ENCODE measurements around the gene FAM222B.
"Not testable (repeated sequence)": the region's sequence is repeated elsewhere in the genome, so short reads cannot be mapped to it uniquely, and the experiment has no call there.

The FAM222B gene

DNA sequence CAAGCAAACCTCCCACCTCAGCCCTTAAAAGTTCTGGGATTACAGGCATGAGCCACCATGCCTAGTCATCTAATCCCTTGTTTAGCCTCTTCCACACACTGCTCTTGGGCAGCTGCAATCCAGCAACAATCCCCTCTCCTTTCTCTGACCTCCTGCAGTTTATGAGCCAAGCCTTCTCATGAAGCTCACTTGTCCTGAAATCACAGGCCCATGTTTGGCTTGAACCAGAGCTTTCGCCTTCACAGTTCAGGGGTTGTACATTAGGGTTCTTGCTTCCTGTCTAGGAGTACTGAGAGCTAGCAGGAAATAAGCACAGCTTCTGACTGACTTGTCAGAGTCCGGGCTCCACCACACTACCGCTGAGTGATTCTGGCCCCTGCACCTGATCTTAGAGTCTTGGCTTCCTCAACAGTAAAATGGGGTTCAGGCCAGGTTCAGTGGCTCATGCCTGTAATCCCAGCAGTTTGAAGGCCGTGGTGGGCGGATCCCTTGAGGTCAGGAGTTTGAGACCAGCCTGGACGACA lies 28.5 kb upstream of the FAM222B start:
- DNase-seq (ENCODE audit: low spot score) = peak; percentile 69

DNA sequence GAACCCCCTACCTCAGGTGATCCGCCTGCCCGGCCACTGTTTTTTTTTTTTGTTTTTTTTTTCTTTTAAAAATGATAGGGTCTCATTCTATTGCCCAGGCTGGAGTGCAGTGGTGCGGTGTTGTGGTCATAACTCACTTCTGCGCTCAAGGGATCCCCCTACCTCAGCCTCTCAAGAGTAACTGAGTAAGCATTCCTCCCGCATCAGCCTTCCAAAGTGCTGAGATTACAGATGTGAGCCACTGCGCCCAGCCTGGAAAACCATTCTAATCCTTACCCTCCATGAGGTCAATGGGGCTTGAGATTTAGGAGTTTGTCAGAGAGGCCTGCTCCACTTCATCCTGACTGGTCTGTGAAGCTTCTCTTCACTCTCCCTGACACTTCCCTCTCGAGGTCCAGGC lies 24.7 kb upstream of the FAM222B start:
- no peak for DNase-seq (ENCODE audit: low spot score)

DNA sequence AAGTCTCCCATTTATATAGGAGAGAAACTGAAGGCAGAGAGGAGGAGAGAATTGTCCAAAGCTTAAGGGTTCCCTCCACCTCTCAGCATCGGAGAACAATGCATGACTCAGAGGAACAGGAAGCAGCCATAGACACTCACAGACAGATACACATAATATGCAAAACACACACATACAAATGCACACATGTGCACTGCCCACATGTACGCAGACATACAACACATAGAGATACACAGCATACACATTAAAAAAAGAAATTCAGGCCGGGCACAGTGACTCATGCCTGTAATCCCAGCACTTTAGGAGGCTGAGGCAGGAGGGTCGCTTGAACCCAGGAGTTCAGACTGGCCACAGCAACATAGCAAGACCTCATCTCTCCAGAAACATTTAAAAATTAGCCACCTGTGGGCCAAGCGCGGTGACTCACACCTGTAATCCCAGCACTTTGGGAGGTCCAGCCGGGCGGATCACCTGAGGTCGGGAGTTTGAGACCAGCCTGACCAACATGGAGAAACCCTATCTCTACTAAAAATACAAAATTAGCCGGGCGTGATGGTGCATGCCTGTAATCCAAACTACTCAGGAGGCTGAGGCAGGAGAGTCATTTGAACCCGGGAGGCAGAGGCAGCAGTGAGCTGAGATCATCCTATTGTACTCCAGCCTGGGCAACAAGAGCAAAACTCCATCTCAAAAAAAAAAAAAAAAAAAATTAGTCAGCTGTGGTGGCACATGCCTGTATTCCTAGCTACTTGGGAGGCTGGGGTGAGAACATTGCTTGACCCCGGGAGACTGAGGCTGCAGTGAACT lies 23.6 kb upstream of the FAM222B start:
- no peak for DNase-seq (ENCODE audit: low spot score)

DNA sequence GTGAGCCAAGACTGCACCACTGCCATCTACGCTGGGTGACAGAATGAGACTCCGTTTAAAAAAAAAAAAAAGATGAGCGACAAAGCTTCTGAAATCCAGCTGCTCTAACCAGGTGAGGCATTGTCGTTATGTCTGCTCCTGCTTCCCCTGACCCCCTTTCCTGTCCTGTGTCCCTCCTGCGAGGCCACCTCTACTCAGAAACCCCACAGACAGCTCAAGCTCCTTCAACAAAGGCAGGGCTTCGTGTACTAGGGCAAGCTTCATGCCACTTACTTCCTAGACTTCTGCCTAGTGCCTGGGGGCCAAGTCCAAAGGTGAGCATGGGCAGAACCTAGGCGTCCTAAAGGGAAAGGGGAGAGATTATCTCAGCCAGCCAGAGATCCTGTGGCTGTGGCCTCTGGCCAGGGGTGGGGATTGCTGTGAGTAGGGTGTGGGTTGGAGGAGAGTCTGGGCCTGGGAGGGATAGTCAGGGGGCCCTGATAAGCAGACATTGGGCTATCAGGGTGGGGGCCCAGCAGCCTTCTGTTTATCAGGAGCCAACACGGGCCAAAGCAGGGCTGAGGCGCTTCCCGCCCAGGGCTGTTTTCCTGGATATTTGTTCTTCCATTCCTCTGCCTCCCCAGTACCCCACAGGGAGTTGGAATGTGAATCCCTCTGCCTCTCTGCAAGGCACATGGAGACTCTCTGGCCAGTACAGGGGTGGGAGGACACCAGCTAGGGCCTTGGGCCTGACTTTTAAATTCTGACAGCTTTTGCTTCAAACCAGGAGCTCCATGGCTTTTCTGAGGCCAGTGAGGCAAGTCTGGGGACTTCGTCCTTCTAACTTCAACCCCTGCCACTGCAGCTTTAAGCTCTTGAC lies 22.6 kb upstream of the FAM222B start:
- DNase-seq (ENCODE audit: low spot score) = no peak

DNA sequence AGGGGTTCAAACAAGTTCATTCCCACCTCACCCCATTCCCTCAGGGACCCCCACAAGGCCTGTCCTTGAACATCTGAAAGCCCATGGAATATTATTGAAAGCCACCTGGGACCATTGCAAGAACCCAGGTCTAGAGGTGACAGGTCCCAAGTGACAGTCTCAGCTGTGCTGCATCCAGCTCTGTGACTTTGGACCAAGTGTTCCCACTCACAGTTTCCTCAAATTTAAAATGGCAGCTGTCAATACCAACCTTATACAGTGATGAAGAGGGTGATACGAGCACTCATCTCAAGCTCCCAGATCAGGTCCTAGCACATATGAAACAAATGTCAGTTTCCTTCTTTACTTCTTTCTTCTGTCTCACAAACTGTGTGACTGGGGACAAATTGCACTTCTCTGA lies 21.4 kb upstream of the FAM222B start:
- no peak for DNase-seq (ENCODE audit: low spot score)

DNA sequence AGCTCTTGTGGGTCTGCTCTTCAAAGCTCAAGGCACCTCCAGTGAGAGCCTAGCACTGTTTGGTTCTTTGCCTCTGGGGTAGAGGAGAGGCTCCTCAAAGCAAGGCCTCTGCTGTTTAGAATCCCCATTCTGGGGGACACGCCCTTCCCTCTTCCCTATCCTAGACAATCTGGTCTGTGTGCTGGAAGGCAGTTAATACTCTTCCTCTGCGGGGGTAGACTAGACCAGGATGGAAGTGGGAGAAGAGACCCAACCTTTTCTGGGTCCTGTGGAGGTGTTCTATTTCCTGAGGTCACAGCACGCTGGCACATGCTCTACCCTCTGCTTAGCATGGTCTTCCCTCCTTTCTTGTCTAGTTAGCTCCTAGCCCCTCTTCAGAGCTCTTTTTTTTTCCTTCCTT lies 20.0 kb upstream of the FAM222B start:
- DNase-seq (ENCODE audit: low spot score) = no peak

DNA sequence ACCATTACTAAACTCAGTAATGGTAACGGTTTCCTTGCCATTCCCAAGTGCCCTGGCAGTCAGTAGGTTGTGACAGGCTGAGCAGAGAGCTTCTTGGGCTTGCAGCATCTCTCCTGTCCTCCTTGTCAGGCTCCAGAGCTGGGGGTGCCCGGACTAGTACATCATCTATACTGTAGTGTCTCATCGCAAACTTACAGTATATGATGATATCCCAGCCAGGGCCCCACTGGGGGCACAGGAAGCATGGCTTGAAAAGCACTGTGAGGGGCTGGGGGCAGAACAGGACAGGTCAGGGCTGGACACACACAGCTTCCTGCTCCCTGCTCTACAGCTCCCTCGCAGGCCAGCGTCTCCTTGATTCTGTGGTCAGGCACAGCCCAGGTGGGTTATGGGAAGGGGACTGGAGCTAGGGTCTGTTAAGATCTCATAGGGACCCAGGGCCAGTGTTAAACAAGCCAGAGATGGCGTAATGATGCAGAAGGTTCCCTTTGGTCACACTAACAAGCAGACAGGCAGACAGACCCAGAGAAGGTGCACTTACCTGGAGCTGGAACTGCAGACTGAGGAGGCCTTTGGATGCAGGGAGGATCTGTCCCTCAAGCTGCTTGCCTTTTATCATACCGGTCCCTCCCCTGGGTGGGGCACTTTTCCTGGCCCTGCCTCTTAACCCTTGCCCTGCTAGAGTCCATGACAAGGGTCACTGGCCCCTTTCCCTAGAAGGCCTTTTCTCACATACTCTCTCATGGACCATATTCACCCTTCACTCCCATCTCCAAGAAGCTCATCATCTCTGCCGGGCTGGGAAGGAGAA lies 19.0 kb upstream of the FAM222B start:
- no peak for DNase-seq (ENCODE audit: low spot score)

DNA sequence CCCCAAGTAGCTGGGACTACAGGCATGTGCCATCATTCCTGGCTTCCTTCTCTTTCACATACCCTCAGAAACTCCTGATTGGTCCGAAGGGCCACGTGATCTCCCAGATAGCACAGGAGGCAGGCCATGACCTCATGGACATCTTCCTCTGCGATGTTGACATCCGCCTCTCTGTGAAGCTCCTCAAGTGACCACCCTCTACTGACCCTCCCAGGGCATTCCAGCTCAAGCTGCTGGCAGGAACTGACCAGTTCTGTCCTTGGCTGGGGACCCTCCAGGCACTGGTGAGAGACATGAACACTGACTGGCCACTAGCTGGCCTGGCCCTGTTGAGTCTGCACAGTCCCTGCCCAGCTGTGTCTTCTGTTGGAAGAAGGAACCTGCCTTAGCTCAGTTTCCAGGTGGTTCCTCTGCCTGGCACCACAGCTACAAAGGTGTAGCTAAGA lies 17.8 kb upstream of the FAM222B start:
- DNase-seq (ENCODE audit: low spot score) = no peak

DNA sequence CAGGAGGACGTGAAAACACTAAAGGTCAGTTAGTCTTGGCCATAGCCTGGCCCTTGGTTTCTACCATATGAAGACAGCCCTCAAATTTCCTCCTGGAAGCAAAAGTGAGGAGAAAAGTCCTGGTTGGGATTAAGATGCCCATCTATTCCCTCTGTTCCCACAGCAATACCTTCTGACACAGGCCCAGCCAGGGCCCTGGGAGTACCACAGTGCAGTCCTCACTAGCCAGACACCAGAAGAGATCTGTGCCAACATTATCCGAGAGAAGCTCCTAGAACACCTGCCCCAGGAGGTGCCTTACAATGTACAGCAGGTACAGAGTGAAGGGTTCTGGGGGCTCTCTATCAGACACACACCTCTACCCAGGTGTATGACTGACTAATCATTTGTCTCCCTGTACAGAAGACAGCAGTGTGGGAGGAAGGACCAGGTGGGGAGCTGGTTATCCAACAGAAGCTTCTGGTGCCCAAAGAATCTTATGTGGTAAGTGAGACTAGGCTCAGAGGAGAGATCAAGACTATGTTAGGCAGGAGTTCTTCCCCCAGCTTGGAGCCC lies 16.3 kb upstream of the FAM222B start:
- DNase-seq (ENCODE audit: low spot score) = no peak

DNA sequence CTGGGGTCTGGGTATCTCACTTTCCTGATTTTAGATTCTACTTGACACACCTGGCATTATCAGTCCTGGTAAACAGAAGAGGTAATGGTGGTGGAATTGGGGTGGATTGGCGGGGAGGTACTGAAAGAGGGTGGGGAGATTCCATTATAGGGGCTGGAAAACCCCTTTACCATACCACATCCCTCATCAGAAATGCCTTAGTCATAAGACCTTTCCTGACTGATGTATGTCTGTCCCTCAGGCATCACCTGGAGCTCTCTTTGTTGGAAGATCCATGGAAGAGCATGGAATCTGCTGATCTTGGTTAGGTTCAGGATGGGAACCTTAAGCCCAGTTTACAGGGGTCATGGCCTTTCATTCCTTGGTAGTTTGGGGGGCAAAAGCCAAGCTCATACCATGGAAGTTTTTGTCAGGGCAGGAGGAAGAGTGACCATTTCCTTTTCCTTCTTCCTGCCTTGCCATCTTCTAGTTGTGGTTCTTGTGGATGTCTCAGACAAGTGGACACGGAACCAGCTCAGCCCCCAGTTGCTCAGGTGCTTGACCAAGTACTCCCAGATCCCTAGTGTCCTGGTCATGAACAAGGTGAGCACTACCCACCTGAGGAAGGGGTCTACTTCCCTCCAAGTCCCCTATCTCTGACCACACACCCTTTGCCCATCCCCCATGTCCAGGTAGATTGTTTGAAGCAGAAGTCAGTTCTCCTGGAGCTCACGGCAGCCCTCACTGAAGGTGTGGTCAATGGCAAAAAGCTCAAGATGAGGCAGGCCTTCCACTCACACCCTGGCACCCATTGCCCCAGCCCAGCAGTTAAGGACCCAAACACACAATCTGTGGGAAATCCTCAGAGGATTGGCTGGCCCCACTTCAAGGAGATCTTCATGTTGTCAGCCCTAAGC lies 15.6 kb upstream of the FAM222B start:
- DNase-seq (ENCODE audit: low spot score) = no peak

DNA sequence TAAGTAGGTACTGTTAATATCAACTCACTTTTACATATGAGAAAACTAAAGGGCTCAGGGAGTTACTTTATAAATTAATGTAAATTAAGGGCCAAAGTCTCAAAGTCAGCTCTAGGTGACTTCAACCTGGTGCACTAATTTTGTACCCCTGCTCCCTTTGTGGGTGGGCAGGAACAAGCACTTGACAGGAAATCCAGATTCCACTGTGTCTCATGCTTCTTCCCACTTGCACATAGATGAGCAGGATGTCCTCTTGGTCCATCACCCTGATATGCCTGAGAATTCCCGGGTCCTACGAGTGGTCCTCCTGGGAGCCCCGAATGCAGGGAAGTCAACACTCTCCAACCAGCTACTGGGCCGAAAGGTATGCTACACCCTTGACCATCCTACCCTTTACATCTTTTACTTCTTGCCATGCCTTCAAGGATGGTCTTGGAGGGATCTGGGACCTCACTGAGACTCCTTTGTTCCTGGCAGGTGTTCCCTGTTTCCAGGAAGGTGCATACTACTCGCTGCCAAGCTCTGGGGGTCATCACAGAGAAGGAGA lies 13.5 kb upstream of the FAM222B start:
- no peak for DNase-seq (ENCODE audit: low spot score)

DNA sequence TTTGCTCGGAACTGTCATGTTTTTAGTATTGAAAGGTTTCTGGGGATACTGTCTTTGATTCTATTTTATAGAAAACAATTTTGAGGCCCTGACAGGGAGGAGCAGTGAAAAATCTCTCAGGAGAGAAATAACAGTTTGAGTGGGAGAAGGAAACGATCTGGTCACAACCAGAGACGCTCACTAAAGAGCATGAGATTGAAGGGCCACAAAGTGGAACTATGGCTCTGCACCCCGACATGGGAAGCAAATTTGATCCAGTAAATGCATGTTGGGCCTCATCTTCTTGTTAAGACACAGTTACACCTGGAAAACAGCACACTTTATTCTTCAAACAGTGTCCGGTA lies 12.7 kb upstream of the FAM222B start:
- no peak for DNase-seq (ENCODE audit: low spot score)

DNA sequence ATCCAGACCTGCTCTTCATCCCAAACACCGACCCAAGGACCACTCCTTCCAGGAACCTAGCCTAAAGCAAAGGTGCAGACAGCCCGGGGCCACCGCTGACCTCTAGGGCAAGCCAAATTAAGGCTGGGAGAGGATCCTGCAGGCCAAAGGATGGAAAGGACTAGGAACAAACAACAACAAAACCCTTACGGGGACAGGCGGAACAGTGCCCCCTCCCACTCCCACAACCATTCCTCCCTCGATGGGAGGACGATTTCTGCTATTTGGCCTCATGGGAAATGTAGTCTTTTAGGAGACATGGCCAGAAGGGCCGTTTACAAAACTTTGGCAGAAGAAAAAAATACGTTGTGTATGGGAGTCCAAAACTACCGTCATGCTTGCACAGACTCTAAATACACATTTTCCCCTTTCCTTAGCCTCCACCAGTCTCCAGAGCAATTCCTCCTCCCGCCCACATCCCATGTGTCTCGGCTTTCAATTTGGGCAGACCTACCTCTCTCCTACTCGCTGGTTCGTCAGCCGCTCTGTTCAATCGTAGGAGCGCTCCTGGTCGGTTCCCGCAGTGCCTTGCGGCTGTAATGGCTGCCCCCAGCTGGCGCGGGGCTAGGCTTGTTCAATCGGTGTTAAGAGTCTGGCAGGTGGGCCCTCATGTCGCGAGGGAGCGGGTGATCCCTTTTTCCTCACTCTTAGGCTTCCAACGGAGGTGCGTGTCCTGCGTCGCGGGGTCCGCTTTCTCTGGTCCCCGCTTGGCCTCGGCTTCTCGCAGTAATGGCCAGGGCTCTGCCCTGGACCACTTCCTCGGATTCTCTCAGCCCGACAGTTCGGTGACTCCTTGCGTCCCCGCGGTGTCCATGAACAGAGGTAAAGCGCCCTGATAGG lies 12.1 kb upstream of the FAM222B start, which contains the start of gene ERAL1:
TSS of gene ERAL1 (plus strand) at position 560 of the 879 bp plus-strand sequence. CDS start at position 579, 19 bp downstream.
- DNase-seq (ENCODE audit: low spot score) = peak; percentile 89

DNA sequence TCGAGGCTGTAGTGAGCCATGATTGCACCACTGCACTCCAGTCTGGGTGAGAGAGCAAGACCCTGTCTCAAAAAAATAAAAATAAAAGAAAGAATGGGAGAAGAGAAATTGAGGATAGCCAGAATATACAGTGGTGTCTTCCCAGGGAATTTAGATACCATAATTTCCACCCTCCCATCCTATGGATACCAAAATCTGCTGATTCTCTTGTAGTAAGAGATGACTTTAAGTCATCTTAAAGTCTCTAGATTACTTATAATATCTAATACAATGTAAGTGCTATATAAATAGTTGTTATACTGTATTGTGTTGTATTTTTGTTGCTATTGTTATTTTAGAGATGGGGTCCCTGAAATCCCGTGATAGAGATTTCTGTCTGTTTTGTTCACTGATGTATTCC lies 10.7 kb upstream of the FAM222B start:
- DNase-seq (ENCODE audit: low spot score) = no peak

DNA sequence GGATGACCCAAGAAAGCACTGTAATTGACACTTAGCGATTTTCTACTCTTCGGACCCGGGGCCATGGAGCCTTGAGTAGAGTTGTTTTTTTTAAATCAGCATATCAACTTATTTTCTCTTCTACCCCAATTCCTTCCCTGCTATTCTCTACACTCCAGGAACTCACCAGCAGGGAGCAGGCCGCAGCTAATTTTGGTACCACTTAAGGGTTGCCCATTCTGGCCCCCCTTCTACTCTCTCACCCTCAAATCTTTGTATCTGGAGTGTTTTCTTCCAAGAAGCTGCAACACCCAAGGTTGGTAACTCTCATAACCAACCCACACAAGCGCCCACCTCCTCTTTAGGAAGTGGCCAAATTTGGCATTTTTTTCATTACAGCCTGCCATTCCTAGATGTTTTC lies 6.7 kb upstream of the FAM222B start:
- no peak for DNase-seq (ENCODE audit: low spot score)

DNA sequence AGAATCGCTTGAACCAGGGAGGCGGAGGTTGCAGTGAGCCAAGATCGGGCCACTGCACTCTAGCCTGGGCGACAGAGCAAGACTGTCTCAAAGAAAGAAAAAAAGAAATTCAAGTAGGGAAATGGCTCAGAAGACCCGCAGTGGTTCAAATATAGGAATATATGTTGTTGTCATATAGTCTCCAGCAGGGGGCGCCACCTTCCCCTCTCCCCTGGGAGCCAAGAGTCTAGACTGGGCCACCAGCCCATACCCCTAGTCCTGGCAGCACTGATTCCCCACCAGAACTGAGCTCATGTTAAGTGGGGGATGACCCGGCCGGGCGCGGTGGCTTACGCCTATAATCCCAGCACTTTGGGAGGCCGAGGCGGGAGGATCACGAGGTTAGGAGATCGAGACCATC lies 6.1 kb upstream of the FAM222B start:
- DNase-seq (ENCODE audit: low spot score) = peak; percentile 40

DNA sequence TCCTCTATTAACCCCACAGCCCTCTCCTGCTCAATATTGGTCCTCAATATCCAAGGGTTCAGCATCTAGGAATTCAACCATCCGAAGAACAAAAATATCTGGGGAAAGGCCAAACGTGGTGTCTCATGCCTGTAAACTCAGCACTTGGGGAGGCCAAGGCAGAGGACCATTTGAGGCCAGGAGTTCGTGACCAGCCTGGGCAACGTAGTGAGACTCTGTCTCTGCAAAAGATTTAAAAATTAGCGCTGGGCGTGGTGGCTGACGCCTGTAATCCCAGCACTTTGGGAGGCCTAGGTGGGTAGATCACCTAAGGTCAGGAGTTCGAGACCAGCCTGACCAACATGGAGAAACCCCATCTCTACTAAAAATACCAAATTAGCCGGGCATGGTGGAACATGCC lies 4.1 kb upstream of the FAM222B start:
- DNase-seq (ENCODE audit: low spot score) = not testable (repeated sequence)

DNA sequence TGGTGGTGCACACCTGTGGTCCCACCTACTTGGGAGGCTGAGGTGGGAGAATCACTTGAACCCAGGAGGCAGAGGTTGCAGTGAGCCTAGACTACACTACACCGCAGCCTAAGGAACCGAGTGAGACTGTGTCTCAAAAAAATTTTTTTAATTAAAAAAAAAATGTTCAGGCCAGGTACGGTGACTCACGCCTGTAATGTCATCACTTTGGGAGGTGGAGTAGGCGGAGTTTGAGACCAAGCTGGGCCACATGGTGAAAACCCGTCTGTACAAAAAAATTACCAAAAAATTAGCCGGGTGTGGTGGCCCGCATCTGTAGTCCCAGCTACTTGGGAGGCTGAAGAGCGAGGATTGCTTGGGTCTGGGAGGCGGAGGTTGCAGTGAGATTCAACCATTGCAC lies 3.6 kb upstream of the FAM222B start:
- no peak for DNase-seq (ENCODE audit: low spot score)

DNA sequence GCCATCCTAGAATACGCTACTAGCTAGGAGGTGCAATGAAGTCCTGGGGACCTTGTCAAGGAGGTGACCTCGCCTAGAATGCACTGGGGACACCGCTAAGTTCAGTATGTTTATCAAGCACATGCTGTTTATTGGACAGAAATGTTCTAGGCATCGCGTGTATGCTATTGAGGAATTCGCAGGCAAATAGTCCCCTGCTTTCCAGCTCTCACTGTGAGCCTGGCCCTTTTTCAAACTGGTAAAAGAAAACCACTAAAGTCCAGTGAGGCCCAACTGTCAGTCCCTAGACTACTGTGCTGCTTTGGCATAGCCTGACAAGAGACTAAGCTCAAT lies 1.2 kb upstream of the FAM222B start:
- DNase-seq (ENCODE audit: low spot score) = no peak

DNA sequence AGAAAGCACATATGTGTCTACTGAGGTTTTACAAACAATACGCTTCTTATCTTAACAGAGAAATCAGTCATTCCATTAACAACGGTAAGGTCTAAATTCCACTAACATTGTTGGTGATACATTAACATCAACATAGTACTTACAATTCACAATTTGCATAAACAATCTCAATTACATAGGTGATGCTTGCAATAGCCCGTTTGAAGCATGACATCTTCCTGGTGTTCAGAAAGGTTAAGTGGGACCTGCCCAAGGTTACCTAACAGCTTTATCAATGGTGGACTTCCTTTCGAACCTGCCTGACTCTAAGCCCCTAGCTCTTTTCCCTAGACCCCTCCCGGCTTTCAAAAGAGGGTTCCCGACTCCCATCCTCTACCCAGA lies 699 bp downstream of the FAM222B start:
- peak; percentile 6 for DNase-seq (ENCODE audit: low spot score)

Measured in activated CD4-positive, alpha-beta T cell treated with anti-CD3 and anti-CD28 coated beads, Interleukin-2, Interleukin-4, amounts not matched to agents 100 ng/mL and 50 ng/mL, durations not matched to agents 16 hours and 8 hours (primary cell).